Pons (tissue), 1 donor: ENCODE data around the gene FERMT2.

Experiments used
- DNase-seq: peaks from one replicate; pipeline ENCODE4 v3.0.0-alpha.2; 2016; ENCODE audit warnings: low spot score

FERMT2 gene

GRCh38 chr14:52824462-52824861, 126.4 kb downstream of the FERMT2 start:
- DNase-seq: no peak

- DNase-seq: no peak
Observed at GRCh38 chr14:52821805-52822250, 129.0 kb downstream of the FERMT2 start.

- no peak for DNase-seq
Observed at GRCh38 chr14:52808101-52808500, 142.7 kb downstream of the FERMT2 start.
